SHP77 treated with DMSO at 0.1 percent for 48 hours (cell line): ENCODE measurements around the gene CSNK1A1.
"Not testable (repeated sequence)": the region's sequence is repeated elsewhere in the genome, so short reads cannot be mapped to it uniquely, and the experiment has no call there.

Experiments used
- DNase-seq: peaks from one replicate; lab custom pipeline; 2025; lab: John Stamatoyannopoulos, UW

The CSNK1A1 gene

DNA sequence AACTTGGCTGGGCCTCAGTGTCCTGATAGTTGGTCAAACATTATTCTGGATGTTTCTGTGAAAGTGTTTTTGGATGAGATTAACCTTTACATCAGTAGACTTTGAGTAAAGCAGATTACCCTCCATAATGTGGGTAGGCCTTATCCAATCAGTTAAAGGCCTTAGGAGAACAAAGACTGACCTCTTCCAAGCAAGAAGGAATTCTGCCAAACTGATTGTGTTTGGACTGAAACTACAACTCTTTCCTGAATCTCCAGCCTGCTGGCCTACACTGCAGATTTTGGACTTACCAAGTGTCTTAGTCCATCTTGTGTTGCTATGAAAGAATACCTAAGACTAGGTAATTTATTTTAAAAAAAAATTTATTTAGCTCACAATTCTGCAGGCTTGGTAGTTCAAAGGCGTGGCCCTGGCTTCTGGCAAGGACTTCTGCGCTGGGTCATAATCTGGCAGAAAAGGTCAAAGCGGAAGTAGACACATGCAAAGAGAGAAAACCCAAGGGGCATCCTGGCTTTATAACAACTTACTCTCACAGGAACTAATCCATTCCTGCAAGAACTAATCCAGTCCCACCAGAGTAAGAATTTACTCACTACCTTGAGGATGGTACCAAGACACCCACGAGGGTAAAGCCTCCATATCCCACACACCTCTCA, 21.5 kb upstream of the CSNK1A1 start:
- no peak for DNase-seq

DNA sequence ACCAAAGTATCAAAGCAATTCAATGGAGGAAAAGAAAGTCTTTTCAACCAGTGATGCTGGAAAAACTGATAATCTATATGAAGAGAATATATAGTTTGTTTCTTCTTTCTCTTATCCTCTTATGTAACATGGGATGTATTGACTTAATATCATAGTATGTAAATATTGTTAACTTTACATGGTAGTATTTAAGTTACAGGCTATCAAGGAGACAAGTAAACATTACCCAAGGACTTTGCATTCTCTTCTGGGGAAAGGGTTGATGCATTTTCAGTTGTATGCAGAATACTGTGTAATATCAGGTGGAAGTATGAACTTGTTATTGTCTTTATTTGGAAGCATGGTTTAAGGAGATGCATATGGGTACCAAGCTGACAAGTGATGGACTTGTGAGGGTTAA, 20.9 kb upstream of the CSNK1A1 start:
- no peak for DNase-seq

DNA sequence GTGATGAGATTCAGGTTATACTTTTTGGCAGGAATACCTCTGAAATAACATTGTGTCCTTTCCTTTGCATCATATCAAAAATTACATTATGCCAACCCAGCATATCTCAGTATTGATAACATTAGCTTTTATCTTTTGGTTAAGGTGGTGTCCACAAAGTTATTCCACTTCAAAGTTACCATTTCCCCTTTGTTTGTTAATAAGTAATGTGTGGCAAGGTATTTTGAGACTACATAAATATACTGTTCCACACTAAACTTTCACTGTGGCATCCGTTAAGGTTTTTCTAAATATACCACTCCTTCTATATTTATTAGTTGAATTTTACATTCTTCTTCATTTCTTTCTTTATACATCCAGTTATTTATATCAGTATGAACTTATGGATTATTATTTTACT, 16.0 kb upstream of the CSNK1A1 start:
- DNase-seq: no peak

DNA sequence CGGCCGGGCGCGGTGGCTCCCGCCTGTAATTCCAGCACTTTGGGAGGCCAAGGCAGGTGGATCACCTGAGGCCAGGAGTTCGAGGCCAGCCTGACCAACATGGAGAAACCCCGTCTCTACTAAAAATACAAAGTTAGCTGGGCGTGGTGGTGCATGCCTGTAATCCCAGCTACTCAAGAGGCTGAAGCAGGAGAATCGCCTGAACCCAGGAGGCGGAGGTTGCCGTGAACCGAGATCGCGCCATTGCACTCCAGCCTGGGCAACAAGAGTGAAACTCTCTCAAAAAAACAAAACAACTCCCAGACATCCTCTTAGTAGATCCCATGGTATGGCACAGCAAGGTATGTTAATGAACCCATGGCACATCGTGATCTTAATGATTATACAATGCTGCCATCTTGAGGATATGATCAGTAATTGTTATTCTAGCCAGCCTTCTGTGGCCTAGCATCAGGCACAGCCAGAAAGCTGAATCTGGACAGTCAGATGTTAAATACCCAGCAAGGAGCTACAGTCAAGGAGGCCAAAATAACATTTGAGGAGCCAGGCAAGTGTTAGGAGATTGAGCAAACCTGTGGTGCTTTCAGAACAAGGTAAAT, 13.4 kb upstream of the CSNK1A1 start:
- peak; percentile 24 for DNase-seq

DNA sequence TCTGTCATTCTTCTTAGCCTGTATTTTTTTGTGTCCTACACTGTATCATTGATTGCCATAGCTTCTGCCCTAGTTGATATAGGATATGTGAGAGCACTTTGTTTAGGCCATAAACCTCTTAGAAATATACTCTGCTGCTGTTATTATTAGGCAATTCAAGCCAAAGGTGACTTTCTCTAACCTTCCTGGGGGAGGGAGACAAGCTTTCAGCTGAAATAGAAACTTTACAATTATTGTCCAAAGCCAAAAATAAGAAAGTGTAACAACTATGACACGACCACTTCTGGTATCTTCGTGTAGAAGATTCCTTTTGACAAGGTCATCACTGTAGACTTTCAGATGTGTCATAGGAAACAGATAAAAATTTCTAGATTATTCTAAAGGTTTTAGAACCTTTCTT, 12.2 kb upstream of the CSNK1A1 start:
- DNase-seq: no peak

DNA sequence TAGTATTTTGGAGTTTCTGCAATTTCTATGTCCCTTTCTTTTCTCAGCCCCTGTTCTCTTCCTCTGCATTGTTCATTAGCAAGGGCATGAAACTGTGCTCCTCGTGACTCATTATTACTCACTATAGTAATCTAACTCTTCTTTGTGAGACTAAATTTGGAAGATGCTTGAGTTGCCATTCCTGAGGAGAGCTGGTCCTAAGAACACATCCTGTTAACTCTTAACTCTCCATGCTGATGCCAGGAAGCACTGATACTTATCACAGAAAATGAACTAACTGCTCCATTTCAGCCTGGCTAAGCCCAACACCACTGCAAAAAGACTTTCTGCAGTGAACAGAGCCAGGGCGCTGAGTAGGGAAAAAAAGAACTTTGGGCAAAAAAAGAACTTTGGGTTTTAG, 10.6 kb upstream of the CSNK1A1 start:
- no peak for DNase-seq

DNA sequence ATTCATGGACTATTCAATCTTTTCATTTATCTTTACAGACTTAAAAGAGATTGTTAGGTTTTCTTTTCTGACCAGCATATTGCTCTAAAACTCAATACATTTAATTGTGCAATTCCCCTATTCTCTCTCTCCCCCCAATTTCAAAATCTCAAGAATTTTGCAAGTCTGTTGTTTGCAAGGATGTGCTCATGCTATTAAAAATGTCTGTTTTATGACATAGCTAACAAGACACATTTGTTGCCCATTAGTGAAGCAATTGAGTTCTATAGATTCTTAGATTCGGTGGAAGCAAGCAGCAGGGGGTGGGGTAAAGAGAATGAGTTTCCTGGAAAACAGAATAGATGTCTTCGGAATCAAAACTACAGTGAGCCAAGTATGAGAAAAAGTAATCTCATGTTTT, 8.5 kb upstream of the CSNK1A1 start:
- no peak for DNase-seq

DNA sequence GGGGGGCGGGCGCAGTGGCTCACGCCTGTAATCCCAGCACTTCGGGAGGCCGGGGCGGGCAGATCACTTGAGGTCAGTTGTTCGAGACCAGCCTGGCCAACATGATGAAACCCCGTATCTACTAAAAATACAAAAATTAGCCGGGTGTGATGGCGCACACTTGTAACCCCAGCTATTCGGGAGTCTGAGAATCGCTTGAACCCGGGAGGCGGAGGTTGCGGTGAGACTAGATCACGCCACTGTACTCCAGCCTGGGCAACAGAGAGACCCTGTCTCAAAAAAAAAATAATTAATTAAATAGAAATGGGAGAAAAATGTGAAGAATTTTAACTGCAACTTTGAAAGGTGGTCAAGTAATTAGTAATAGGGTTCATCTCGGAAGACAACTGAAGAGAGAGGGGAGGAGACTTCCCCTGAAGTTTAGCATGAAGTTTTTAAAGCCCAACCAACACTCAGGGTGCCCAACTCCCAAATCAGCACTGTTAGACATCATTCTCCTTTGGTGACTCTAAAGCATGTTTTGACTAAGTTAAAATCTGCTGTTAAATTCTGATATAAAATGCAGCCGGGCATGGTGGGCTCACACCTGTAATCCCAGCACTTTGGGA, 1.4 kb upstream of the CSNK1A1 start:
- no peak for DNase-seq

DNA sequence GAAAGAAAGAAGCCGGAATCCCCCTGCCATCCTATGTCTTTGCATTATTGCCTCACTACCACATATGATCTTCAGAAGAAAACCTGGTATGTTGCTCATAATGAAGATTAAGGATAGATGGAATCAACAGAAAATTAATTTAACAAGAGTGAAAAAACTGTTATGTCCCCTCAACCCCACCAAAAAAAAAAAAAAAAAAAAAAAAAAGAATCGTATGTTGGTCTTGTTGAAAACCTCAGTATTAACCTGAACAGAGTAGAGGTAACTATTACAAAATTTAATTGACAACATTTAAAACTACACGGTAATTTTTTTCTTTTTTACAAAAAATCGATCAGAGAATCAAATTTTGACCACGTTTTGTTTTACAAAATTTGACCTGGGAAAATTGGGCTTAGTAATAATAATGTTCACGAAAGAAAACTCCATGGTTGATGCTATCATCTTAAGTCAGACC, 827 bp upstream of the CSNK1A1 start:
- DNase-seq: no peak

DNA sequence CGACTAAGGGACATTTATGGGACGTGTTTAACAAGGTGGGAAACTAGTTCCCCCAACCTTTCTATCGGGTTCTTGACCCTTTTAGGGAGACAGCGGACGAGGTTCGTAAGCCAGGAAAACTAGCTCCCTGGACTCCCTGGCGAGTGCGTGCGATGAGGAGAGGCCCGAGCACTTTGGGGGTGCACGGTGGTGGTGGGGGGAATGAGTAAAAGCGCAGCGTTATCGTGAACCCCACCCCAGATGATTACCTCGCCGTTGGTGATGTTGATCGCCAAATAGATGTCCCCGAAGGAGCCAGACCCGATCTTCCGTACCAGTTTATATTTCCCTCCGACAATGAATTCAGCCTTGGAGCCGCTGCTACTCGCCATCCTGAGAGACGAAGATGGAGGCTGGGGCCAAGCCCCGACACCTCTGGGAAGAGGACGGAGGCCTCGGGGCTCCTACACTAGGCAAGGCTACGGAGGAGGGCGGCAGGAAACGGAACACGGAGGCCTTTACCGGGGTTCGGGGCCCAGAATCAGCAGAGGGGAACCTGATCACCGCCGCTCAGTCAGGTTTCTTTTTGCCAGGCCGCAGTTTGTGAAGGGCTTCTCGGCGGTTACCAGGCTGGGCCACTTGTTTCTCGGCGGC, 529 bp downstream of the CSNK1A1 start:
- no peak for DNase-seq

DNA sequence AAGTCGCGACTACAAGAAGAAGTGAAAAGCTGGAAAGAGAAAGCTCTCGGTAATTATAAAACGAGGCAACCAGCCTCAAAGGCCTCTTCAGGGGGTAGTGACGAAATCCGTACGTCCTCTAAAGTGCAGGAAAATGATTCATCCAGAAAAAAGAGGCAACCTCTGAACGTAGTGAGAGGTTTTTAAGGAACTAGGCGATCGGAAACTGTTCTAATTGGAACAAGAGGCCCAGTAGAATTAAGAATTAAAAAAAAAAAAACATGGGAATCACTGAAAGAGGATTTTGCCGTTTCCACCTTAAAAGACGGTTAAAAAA, 1.0 kb downstream of the CSNK1A1 start:
- no peak for DNase-seq

DNA sequence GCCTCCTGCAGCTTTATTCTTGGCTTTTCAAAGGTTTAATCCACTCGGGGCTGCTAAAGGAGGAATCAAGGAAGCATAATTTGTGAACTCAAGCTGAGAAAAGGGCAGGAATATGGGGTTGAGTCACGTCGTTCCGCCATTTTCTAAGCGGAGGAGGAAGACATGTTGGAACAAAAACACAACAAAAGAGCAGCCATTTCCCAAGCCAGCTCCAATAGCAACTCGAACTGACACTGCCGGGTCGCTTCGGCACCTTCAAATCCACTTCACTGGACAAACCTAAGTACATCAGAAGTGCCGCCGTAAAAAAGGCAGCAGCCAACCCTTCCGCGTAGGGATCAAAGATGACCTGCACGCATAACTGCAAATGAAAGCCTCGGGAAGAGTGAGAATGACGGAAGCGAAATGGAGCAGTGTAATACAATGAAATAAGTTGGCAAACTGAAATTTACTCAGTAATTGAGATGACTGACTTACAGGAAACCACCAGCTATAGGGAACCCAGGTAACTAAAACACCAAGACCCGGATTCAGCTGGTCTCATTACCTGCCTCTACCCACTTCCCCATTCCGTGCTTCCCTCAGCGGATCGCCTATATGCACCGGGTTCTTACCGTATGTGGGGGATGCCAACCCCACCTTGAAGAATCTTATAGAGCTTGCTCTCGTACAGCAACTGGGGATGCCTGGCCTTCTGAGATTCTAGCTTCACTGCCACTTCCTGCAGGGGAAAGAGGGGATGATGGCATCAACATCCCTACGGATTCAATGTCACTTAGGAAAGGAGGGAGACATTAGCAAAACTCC, 1.6 kb downstream of the CSNK1A1 start:
- no peak for DNase-seq

DNA sequence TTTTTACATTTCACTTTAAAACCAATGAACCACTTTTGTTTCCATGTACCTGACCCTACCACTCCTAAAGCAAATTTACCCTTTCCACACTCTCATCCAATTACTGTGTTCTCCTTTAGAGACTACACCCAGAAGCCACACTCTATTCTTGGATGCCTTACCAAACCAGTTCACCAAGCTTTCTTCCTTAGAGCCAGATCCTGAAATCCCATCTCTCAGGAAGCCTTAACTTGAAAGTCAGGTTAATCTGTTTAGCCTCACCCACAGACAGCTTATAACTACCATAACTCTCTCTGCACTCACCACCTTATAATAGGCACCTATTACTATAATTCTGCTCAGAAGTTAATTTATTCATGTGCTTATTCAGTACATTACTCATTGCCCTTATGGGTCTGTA, 4.3 kb downstream of the CSNK1A1 start:
- DNase-seq: no peak

DNA sequence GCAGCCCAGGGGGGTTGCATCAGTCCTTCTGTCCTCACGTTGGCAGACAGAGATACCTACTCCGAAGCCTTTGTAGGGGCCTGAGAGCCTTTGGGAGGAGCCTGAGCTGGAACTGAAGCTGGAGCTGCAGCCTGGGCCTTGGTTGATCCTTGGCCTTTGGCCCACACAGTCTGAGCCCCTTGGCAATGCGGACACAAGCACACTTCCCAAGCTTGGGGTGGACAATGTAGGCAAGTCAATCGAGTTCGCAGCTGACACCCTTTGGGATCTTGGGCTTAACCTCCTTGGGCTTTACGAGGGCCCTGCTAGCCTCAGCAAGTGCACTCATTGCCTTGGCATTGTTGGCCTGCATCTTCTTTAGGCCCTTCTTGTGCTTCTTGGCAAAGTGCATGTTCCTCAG, 5.9 kb downstream of the CSNK1A1 start:
- no peak for DNase-seq

DNA sequence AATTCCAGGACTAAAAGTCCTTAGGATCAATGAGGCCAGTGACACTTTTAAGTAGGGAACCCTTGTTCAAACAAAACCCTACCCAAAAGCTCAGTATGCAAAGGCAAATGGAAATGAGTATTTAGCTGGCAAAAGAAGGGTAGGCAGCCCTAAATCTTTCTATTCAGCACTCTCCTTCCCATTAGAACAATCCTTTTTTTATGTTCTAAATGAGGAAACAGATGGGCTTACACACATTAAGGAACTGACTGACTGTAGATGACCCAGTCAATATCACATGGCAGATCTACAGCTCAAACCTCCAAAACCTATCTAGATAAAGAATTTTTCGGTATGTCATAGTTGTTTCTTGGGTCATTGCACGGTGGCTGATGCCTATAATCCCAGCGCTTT, 7.2 kb downstream of the CSNK1A1 start:
- DNase-seq: no peak

DNA sequence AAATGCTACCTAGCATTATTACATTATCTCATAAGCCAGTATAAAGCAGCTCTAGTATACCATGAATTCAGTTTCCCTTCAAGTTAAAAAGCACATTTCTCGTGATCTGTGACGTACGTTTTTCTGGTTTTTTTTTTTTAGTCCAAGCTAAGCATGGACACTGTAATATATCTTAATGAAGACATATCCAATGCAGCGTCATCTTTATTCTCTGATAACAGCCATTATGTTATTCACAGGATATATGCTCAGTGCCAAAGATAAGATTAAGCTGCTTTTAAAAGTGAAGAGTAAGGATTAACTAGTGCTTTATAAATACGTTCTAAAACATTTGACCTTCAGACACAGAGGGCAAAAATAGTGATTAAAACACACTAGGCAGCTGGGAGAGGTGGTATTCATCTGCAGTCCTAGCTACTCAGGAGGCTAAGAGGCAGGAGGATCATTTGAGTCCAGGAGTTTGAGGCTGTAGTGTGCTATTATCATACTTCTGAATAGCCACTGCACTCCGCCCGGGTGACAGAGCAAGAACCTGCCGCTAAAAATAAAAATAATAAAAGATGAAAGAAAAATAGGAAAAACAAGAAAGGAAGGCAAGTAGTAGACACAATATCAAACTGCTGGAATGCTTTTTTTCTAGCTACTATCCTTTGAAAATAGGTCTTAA, 7.7 kb downstream of the CSNK1A1 start:
- DNase-seq: no peak

DNA sequence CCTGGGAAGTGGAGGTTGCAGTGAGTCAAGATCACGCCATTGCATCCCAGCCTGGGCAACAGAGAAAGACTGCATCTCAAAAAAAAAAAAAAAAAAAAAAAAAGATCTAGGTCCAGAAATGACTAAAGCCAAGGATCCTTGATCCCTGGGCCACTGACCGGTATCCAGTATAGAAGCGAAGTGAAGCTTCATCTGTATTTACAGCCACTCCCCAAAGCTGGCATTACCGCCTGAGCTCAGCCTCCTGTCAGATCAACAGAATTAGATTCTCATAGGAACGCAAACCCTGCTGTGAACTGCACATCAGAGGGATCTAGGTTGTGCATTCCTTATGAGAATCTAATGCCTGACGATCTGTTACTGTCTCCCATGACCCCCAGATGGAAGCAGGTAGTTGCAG, 9.3 kb downstream of the CSNK1A1 start:
- DNase-seq: no peak

DNA sequence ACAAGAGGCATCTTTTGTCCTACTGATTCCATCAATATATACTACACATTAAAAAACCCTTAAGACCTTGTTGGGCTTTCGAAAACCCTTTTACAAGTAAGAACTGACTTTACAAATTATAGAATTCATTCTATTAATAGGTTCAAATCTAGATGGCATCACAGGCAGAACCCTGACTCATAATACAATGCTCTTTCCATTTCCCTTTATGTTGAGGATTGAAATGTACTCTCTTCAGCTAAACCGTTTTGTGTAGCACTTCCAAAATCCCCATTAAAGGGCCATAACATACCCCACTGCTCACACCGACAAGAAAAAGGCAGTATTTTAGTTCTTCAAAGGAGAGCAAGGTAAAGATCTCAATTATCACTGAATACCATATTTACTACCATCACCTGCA, 11.2 kb downstream of the CSNK1A1 start:
- no peak for DNase-seq

DNA sequence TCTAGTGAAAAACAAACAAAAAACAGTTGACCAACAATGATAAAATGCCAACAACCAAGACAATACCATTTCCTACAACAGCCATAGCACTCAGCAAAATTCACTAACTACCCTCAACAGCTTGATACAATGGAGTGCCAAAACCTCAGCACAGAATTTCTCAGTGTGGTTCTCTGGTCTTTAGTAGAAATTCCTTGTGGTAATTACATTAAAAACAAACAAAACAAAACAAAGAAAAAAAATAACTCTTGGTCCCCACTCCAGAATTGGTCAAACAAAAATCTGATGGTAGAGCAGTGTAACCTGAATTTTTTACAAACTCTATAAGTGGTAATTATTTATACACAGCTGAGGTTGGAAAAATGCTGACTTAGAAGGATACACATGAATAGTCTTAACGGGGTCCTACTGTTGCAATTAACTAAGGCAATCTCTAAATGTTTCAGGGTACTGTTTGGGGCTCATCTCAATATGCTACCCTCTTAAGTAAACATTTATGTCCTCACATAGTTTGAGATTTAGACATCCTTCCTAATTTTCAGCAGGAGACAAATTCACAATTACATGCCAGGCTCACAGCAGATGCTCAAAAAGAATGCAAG, 13.8 kb downstream of the CSNK1A1 start:
- DNase-seq: no peak

DNA sequence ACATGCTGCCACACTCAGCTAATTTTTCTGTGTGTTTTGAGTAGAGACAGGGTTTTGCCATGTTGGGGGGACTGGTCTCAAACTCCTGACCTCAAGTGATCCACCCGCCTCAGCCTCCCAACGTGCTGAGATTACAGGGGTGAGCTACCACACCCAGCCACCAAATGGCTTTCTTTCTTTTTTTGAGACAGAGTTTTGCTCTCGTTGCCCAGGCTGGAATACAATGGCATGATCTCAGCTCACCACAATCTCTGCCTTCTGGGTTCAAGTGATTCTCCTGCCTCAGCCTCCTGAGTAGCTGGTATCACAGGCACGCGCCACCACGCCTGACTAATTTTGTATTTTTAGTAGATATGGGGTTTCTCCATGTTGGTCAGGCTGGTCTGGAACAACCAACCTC, 15.5 kb downstream of the CSNK1A1 start:
- not testable (repeated sequence) for DNase-seq

DNA sequence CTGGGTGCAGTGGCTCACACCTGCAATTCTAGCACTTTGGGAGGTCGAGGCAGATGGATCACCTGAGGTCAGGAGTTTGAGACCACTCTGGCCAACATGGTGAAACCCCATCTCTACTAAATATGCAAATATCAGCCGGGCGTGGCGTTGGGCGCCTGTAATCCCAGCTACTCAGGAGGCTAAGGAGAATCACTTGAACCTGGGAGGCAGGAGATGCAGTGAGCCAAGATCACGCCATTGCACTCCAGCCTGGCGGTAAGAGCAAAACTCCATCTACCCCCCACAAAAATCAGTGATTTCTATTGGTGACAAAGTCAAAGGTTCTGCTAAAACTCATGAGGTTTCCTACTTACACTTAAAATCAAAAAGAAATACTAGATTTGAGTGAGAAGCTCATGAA, 18.8 kb downstream of the CSNK1A1 start:
- DNase-seq: no peak

DNA sequence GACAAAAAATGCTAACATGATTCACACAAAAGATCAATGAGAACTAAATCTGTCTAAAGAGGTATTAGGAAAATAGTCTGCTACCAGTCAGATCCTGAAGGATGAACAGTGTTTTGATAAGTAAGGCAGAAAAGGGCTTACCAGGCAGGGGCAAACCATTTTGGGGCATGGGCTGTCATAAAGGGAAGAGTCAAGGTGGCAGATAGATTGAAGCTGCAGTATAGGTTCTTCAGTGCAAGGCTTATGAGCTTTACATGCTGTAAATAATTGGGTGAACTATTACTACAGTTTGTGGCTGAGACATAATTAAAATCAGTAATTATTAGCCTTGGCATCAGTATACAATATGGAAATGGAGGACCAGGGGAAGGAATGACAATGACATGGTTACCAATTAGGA, 21.8 kb downstream of the CSNK1A1 start:
- no peak for DNase-seq
